IMR-90 (cell line): ENCODE data around the gene PMCH. TPM values are rescaled to one million over a fixed set of nuclear protein-coding genes. Genes with fewer than 3 reads are reported as not detected.
A peak's percentile ranks its signal among the peaks of the same experiment; 100 is the strongest.
"Not testable (repeated sequence)": the region's sequence is repeated elsewhere in the genome, so short reads cannot be mapped to it uniquely, and the experiment has no call there.

Source experiments
- ATAC-seq: fragments of 200-7000 bp; cut with Tn5 transposase; 2 replicates; pipeline ENCODE4 v1.9.1; 2020; ENCODE audit warnings: low read depth, mild to moderate bottlenecking, moderate library complexity
- Bru-seq: library from RNA; stranded (reverse); fragments of 400-500 nt; gene quantifications from one replicate; lab custom pipeline; 2021; lab: Mats Ljungman, UMichigan
- BruChase-seq, 2 experiments: library from RNA; stranded (reverse); fragments of 400-500 nt; gene quantifications; one replicate each; lab custom pipeline; 2021; lab: Mats Ljungman, UMichigan
- BruUV-seq: library from RNA; stranded (reverse); fragments of 400-500 nt; replicated peaks from 2 replicates; lab custom pipeline; 2021; lab: Mats Ljungman, UMichigan
- CTCF ChIA-PET: fragments of 300-600 bp; formaldehyde crosslinking; extraction: SDS; loops from one replicate; lab custom pipeline; 2021; ENCODE audit warnings: antibody characterized with exemption; lab: Yijun Ruan, JAX
- POLR2A ChIA-PET: fragments of 300-600 bp; sonication (Branson Sonifier 250); formaldehyde crosslinking; loops from one replicate; lab custom pipeline; 2022; ENCODE audit warnings: antibody characterized with exemption; ENCODE audit not compliant: unreplicated experiment; lab: Charles Lee
- DNase-seq: peaks from one replicate; pipeline ENCODE4 v3.0.0; 2013
- H2AFZ ChIP-seq: replicated peaks from 2 replicates; pipeline ENCODE3; 2013; ENCODE audit warnings: low read length, mild to moderate bottlenecking; ENCODE audit not compliant: poor library complexity
- H2AK5ac ChIP-seq: 2 replicates; pipeline ENCODE4 v1.6.1; 2013; ENCODE audit warnings: low read depth, low read length, inconsistent platforms
- H2AK9ac ChIP-seq: replicated peaks from 2 replicates; pipeline ENCODE3; 2013; ENCODE audit warnings: mild to moderate bottlenecking, low read depth, low read length, moderate library complexity; ENCODE audit not compliant: poor library complexity
- H2BK120ac ChIP-seq: 2 replicates; pipeline ENCODE4 v1.6.1; 2013; ENCODE audit warnings: low read depth, low read length, inconsistent platforms
- H2BK15ac ChIP-seq: 3 replicates; pipeline ENCODE4 v1.6.1; 2013; ENCODE audit warnings: low read depth, low read length, inconsistent platforms
- H2BK20ac ChIP-seq: 2 replicates; pipeline ENCODE4 v1.6.1; 2013; ENCODE audit warnings: low read depth, mild to moderate bottlenecking, inconsistent platforms, low read length, moderate library complexity
- H2BK5ac ChIP-seq: 2 replicates; pipeline ENCODE4 v1.6.1; 2013; ENCODE audit warnings: mild to moderate bottlenecking, low read depth, low read length, inconsistent platforms; ENCODE audit not compliant: poor library complexity, severe bottlenecking
- H3K14ac ChIP-seq: replicated peaks from 2 replicates; pipeline ENCODE4 v1.6.1; 2013; ENCODE audit warnings: low read depth, low read length, inconsistent platforms
- H3K18ac ChIP-seq: 2 replicates; pipeline ENCODE4 v1.6.1; 2013; ENCODE audit warnings: low read depth, low read length, control low read depth
- H3K23ac ChIP-seq: 2 replicates; pipeline ENCODE4 v1.6.1; 2013; ENCODE audit warnings: low read depth, low read length, inconsistent platforms
- H3K27ac ChIP-seq: 2 replicates; pipeline ENCODE4 v1.5.1; 2013; ENCODE audit warnings: mild to moderate bottlenecking, control low read depth, low read length; ENCODE audit not compliant: insufficient read depth
- H3K27me3 ChIP-seq: 2 replicates; pipeline ENCODE4 v1.6.1; 2013; ENCODE audit warnings: low read length; ENCODE audit not compliant: control insufficient read depth, insufficient read depth
- H3K36me3 ChIP-seq: 2 replicates; pipeline ENCODE4 v1.6.1; 2013; ENCODE audit warnings: low read length, mixed read lengths; ENCODE audit not compliant: control insufficient read depth, insufficient read depth
- H3K4ac ChIP-seq: 2 replicates; pipeline ENCODE4 v1.6.1; 2013; ENCODE audit warnings: low read depth, low read length, inconsistent platforms
- H3K4me1 ChIP-seq: 2 replicates; pipeline ENCODE4 v1.6.1; 2013; ENCODE audit warnings: low read length, mixed read lengths; ENCODE audit not compliant: control insufficient read depth, insufficient read depth
- H3K4me2 ChIP-seq: 2 replicates; pipeline ENCODE4 v1.6.1; 2013; ENCODE audit warnings: low read depth, mild to moderate bottlenecking, control low read depth, low read length, moderate library complexity
- H3K4me3 ChIP-seq: 2 replicates; pipeline ENCODE4 v1.5.1; 2013; ENCODE audit warnings: low read depth, mild to moderate bottlenecking, control low read depth, low read length, moderate library complexity; ENCODE audit not compliant: insufficient read depth
- H3K56ac ChIP-seq: 2 replicates; pipeline ENCODE4 v1.6.1; 2013; ENCODE audit warnings: low read length, inconsistent platforms; ENCODE audit not compliant: insufficient read depth; ENCODE audit errors: extremely low read depth
- H3K79me1 ChIP-seq, 2 experiments: 2 replicates each; pipeline ENCODE4 v1.6.1; 2013; ENCODE audit warnings: low read length in 2 of 2, inconsistent platforms in 1 of 2, low read depth in 1 of 2
- H3K9ac ChIP-seq: 2 replicates; pipeline ENCODE4 v1.6.1; 2013; ENCODE audit warnings: low read depth, low read length, control low read depth
- H3K9me1 ChIP-seq: 2 replicates; pipeline ENCODE4 v1.6.1; 2013; ENCODE audit warnings: low read length, inconsistent platforms; ENCODE audit not compliant: insufficient read depth
- H3K9me3 ChIP-seq: 2 replicates; pipeline ENCODE4 v1.6.1; 2013; ENCODE audit warnings: low read length; ENCODE audit not compliant: control insufficient read depth, insufficient read depth
- H4K20me1 ChIP-seq: 2 replicates; pipeline ENCODE4 v1.6.1; 2013; ENCODE audit warnings: low read length, inconsistent platforms; ENCODE audit not compliant: insufficient read depth
- H4K5ac ChIP-seq: 2 replicates; pipeline ENCODE4 v1.6.1; 2013; ENCODE audit warnings: mild to moderate bottlenecking, low read depth, low read length, control low read depth
- H4K8ac ChIP-seq, 2 experiments: 2 replicates each; pipeline ENCODE4 v1.6.1; 2013; ENCODE audit warnings: low read depth in 2 of 2, low read length in 2 of 2, control low read depth in 1 of 2, inconsistent platforms in 1 of 2
- H4K91ac ChIP-seq: 2 replicates; pipeline ENCODE4 v1.6.1; 2013; ENCODE audit warnings: low read depth, low read length, inconsistent platforms; ENCODE audit not compliant: insufficient read depth
- FOS ChIP-seq: fragments of 150-350 bp; IDR thresholded peaks from 2 replicates; pipeline ENCODE4 v1.6.1; 2016; ENCODE audit warnings: low read depth, low read length
- SMC3 ChIP-seq: fragments of 150-350 bp; IDR thresholded peaks from 2 replicates; pipeline ENCODE4 v1.6.1; 2016; ENCODE audit warnings: low read depth, mild to moderate bottlenecking, antibody characterized with exemption, low read length, moderate library complexity
- WGBS, 2 experiments: methylation state at CpG; one replicate each; pipeline versions ENCODE4 v1.1.5 to v1.1.7; 2013; ENCODE audit warnings: missing lambda C conversion rate in 2 of 2; ENCODE audit not compliant: insufficient read length in 1 of 2; ENCODE audit errors: extremely low coverage in 2 of 2; 5-methylcytosine and 5-hydroxymethylcytosine counted together
- dilution Hi-C: fragments of 300-500 bp; cut with HindIII; formaldehyde crosslinking; loops from one replicate; pipeline ENCODE4 v1.14.3; 2018; ENCODE audit warnings: low sequenced_read_pairs; ENCODE audit not compliant: unreplicated experiment
- in situ Hi-C: fragments of 300-500 bp; cut with MboI; formaldehyde crosslinking; loops from 3 replicates; pipeline ENCODE4 v1.14.3; 2019; ENCODE audit warnings: low sequenced_read_pairs, inconsistent platforms, mixed read lengths
- intact Hi-C: fragments of 100-400 bp; cut with micrococcal nuclease; formaldehyde crosslinking; loops from 2 replicates; pipeline ENCODE4 v1.10.0; 2022
- long read RNA-seq: library from polyadenylated mRNA; unstranded; transcript quantifications from one replicate; pipeline ENCODE4 v2.0.0, GENCODE V29; 2021; ENCODE audit not compliant: unreplicated experiment
- polyA plus RNA-seq, 3 experiments: library from polyadenylated mRNA; depleted of rRNA; stranded (reverse); fragments of >200 nt; gene quantifications; 2 replicates each; pipeline ENCODE4 v1.2.3, GENCODE V29; 2012; ENCODE audit warnings: low replicate concordance in 1 of 3
- total RNA-seq: library from RNA; depleted of rRNA; stranded (reverse); fragments of >200 nt; gene quantifications from 2 replicates; pipeline ENCODE4 v1.2.3, GENCODE V29; 2012; rRNA removed

PMCH gene, protein sequence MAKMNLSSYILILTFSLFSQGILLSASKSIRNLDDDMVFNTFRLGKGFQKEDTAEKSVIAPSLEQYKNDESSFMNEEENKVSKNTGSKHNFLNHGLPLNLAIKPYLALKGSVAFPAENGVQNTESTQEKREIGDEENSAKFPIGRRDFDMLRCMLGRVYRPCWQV
- total RNA-seq = not detected in 2 replicates
- not detected in 2 replicates for polyA plus RNA-seq (2012; rRNA removed)
- not detected in 2 replicates for polyA plus RNA-seq (2012; cell fraction: cytosol; rRNA removed)
- polyA plus RNA-seq (2012; cell fraction: nucleus; rRNA removed; ENCODE audit: low replicate concordance) = not detected in 2 replicates
- Bru-seq, nascent RNA = not detected
- not detected for BruChase-seq, experiment 1, labeled RNA remaining after a 6-hour chase
- not detected for BruChase-seq, experiment 2, labeled RNA remaining after a 2-hour chase
- long read RNA-seq = 0 reads

DNA sequence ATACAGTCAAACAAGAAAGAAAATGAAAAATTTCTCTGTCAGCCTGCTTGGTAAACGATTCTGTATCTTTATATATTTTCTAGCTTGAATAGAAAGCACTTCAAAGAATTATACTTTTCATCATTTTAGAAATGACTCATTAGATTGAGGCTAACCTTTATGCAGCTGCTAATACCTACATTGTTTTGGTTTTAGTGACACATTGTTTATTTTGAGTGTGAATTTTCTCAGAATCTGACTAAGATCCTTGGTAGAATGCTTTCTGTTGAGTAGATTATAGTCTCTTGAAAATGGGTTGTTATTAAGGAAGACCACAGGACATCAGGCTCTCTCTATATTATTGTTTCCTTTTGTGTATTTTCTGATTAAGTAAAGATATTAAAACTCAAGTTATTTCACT lies at the start of gene PMCH:
PMCH (minus strand) TSS at position 45 of the 400 bp plus-strand sequence. CDS start 63 bp downstream, outside the sequence.
- no peak within 1 kb of the TSS for H3K4me3 ChIP-seq
- no peak within 1 kb of the TSS for H2BK20ac ChIP-seq
- intact Hi-C loops (no loop called here), dilution Hi-C loops (no loop called here), in situ Hi-C loops (no loop called here)
- no peak within 1 kb of the TSS for H4K8ac ChIP-seq
- no peaks in the 10 kb centered on the region for H3K79me1 ChIP-seq
- ChIA-PET POLR2A (no interaction called here), CTCF (no interaction called here)
- no peaks in the 10 kb centered on the region for H3K27me3 ChIP-seq
- no peak within 1 kb of the TSS for H3K18ac ChIP-seq
- no peaks in the 10 kb centered on the region for H3K36me3 ChIP-seq
- H2BK5ac ChIP-seq = no peak within 1 kb of the TSS
- peak; percentile 54 for ATAC-seq
- no peak within 1 kb of the TSS for H4K91ac ChIP-seq
- no TSS peak for BruUV-seq
- H3K9me3 ChIP-seq = no peaks in the 10 kb centered on the region
- no peaks in the 10 kb centered on the region for H4K20me1 ChIP-seq
- H2BK15ac ChIP-seq = no peak within 1 kb of the TSS
- DNase-seq = peak; percentile 79
- H4K5ac ChIP-seq = no peak within 1 kb of the TSS
- TF ChIP-seq SMC3 = no peak
- TF ChIP-seq FOS = peak; percentile 59
- H2AK9ac ChIP-seq = no peak within 1 kb of the TSS
- no peaks in the 10 kb centered on the region for H3K9me1 ChIP-seq
- no peak within 1 kb of the TSS for H2BK120ac ChIP-seq
- H2AFZ ChIP-seq = no peak within 1 kb of the TSS
- no peak within 1 kb of the TSS for H3K4me2 ChIP-seq
- H2AK5ac ChIP-seq = no peak within 1 kb of the TSS
- H3K4ac ChIP-seq = no peak within 1 kb of the TSS
- no peak within 1 kb of the TSS for H3K23ac ChIP-seq
- no peaks in the 10 kb centered on the region for H3K4me1 ChIP-seq
- H3K27ac ChIP-seq = no peak within 1 kb of the TSS
- no CpG with 5 or more reads among the region's 1 CpG for WGBS, 2 experiments
- no peak within 1 kb of the TSS for H3K9ac ChIP-seq
- no peak within 1 kb of the TSS for H3K14ac ChIP-seq
- no peak within 1 kb of the TSS for H3K56ac ChIP-seq

DNA sequence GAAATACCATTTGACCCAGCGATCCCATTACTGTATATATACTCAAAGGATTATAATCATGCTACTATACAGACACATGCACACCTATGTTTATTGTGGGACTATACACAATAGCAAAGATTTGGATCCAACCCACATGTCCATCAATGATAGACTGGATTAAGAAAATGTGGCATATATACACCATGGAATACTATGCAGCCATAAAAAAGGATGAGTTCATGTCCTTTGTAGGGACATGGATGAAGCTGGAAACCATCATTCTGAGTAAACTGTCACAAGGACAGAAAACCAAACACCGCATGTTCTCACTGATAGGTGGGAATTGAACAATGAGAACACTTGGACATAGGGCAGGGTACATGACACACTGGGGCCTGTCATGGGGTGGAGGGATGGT lies 43.2 kb upstream of the PMCH start:
- H2AFZ ChIP-seq, BruUV-seq, H2BK120ac ChIP-seq, H4K20me1 ChIP-seq, H3K4me3 ChIP-seq, H3K14ac ChIP-seq, CTCF ChIA-PET, H4K91ac ChIP-seq, H3K4me2 ChIP-seq, dilution Hi-C loops, H2BK15ac ChIP-seq, H2AK9ac ChIP-seq, H2AK5ac ChIP-seq, H3K18ac ChIP-seq, intact Hi-C loops, H3K9me1 ChIP-seq, H4K5ac ChIP-seq, H3K4me1 ChIP-seq, H3K27ac ChIP-seq, ATAC-seq, H3K36me3 ChIP-seq, H3K4ac ChIP-seq, H3K79me1 ChIP-seq, H3K23ac ChIP-seq, H3K27me3 ChIP-seq, H3K9ac ChIP-seq, H3K56ac ChIP-seq, H2BK20ac ChIP-seq, in situ Hi-C loops, POLR2A ChIA-PET, DNase-seq, H3K9me3 ChIP-seq, H4K8ac ChIP-seq, H2BK5ac ChIP-seq: not testable (repeated sequence)
- no CpG with 5 or more reads among the region's 2 CpGs for WGBS, 2 experiments
